ENCODE data around the gene RIC8A. TPM values are rescaled to one million over a fixed set of nuclear protein-coding genes. Genes with fewer than 3 reads are reported as not detected.

The RIC8A gene
- total and polyA plus RNA-seq, 4 donors = 12.5 to 49.6 (median 34.5) TPM

GRCh38 chr11:199004-199581 lies 8.4 kb upstream of the RIC8A start:
- Histone ChIP-seq H3K27me3 (ENCODE audit: control insufficient read depth in 4 of 4, insufficient read depth in 4 of 4, low read length in 3 of 4) (no peaks in the 10 kb centered on the region), H3K9me3 (ENCODE audit: control insufficient read depth in 4 of 4, low read length in 3 of 4) (no peaks in the 10 kb centered on the region), H3K4me3 (ENCODE audit: low read depth in 1 of 3, low read length in 3 of 3) (no peak overlapping the region), H3K27ac (ENCODE audit: low read depth in 1 of 2, low read length in 2 of 2) (no peak overlapping the region), H3K4me1 (ENCODE audit: control insufficient read depth in 4 of 4, insufficient read depth in 4 of 4, low read length in 3 of 4) (no peaks in the 10 kb centered on the region), H3K36me3 (ENCODE audit: control insufficient read depth in 4 of 4, insufficient read depth in 3 of 4, low read depth in 1 of 4, low read length in 3 of 4) (peaks cover 0 to 13% (median 8%) of the 10 kb centered on the region in 4 donors), H3K9ac (ENCODE audit: low read depth in 1 of 2, low read length in 2 of 2) (no peak overlapping the region)
- DNase-seq (ENCODE audit: low spot score) = no peak
- no peak for TF ChIP-seq GABPA (IDR thresholded peaks at IDR 0.05 in 1 of 2, conservative IDR thresholded peaks at IDR 0.05 in 1 of 2)
- no peak for TF ChIP-seq EGR1 (IDR thresholded peaks at IDR 0.05; ENCODE audit: low read depth in 2 of 2)
- TF ChIP-seq HNF4A (conservative IDR thresholded peaks at IDR 0.05) = no peak
- no peak for TF ChIP-seq ATF3 (IDR thresholded peaks at IDR 0.05)
- no peak for TF ChIP-seq MAX (IDR thresholded peaks at IDR 0.05)
- 89% methylated on average over 13 of the region's 13 CpGs for WGBS

GRCh38 chr11:199782-200181 lies 7.7 kb upstream of the RIC8A start:
- Histone ChIP-seq H3K27me3 (ENCODE audit: control insufficient read depth in 4 of 4, insufficient read depth in 4 of 4, low read length in 3 of 4) (no peaks in the 10 kb centered on the region), H3K27ac (ENCODE audit: low read depth in 1 of 2, low read length in 2 of 2) (no peak overlapping the region), H3K36me3 (ENCODE audit: control insufficient read depth in 4 of 4, insufficient read depth in 3 of 4, low read depth in 1 of 4, low read length in 3 of 4) (peaks cover 5 to 20% (median 9%) of the 10 kb centered on the region in 4 donors), H3K9ac (ENCODE audit: low read depth in 1 of 2, low read length in 2 of 2) (no peak overlapping the region), H3K4me1 (ENCODE audit: control insufficient read depth in 4 of 4, insufficient read depth in 4 of 4, low read length in 3 of 4) (no peaks in the 10 kb centered on the region), H3K9me3 (ENCODE audit: control insufficient read depth in 4 of 4, low read length in 3 of 4) (no peaks in the 10 kb centered on the region), H3K4me3 (ENCODE audit: low read depth in 1 of 3, low read length in 3 of 3) (no peak overlapping the region)
- WGBS = 86% methylated on average over 8 of the region's 8 CpGs
- no peak for TF ChIP-seq FOXA2 (IDR thresholded peaks at IDR 0.05)
- TF ChIP-seq MAX (IDR thresholded peaks at IDR 0.05) = no peak
- no peak for DNase-seq (ENCODE audit: low spot score)

GRCh38 chr11:200224-201003 lies 7.1 kb upstream of the RIC8A start:
- Histone ChIP-seq H3K4me3 (ENCODE audit: low read depth in 1 of 3, low read length in 3 of 3) (no peak overlapping the region), H3K27ac (ENCODE audit: low read depth in 1 of 2, low read length in 2 of 2) (no peak overlapping the region), H3K9me3 (ENCODE audit: control insufficient read depth in 4 of 4, low read length in 3 of 4) (no peaks in the 10 kb centered on the region), H3K9ac (ENCODE audit: low read depth in 1 of 2, low read length in 2 of 2) (no peak overlapping the region), H3K27me3 (ENCODE audit: control insufficient read depth in 4 of 4, insufficient read depth in 4 of 4, low read length in 3 of 4) (no peaks in the 10 kb centered on the region), H3K4me1 (ENCODE audit: control insufficient read depth in 4 of 4, insufficient read depth in 4 of 4, low read length in 3 of 4) (peaks cover 0 to 3% (median 2%) of the 10 kb centered on the region in 4 donors), H3K36me3 (ENCODE audit: control insufficient read depth in 4 of 4, insufficient read depth in 3 of 4, low read depth in 1 of 4, low read length in 3 of 4) (peaks cover 5 to 27% (median 9%) of the 10 kb centered on the region in 4 donors)
- TF ChIP-seq SP1 (IDR thresholded peaks at IDR 0.05) (no peak), TAF1 (conservative IDR thresholded peaks at IDR 0.05) (no peak), FOXA1 (IDR thresholded peaks at IDR 0.05) (no peak), EGR1 (IDR thresholded peaks at IDR 0.05; ENCODE audit: low read depth in 2 of 2) (no peak), YY1 (IDR thresholded peaks at IDR 0.05) (no peak), REST (IDR thresholded peaks at IDR 0.05) (no peak), MAX (IDR thresholded peaks at IDR 0.05) (no peak), ZBTB33 (IDR thresholded peaks at IDR 0.05) (no peak), CTCF (IDR thresholded peaks at IDR 0.05; ENCODE audit: low read depth, low read length, missing input control) (no peak), HNF4A (conservative IDR thresholded peaks at IDR 0.05) (no peak)
- WGBS = 92% methylated on average over 13 of the region's 13 CpGs
- DNase-seq (ENCODE audit: low spot score) = no peak

All from liver (tissue), 9 donors.